Activated CD4-positive, alpha-beta memory T cell treated with anti-CD3 and anti-CD28 coated beads, Interleukin-2, amount 10 ng/mL, durations not matched to agents 7 days and 5 days (primary cell): ENCODE data around the gene CRLF2. TPM values are rescaled to one million over a fixed set of nuclear protein-coding genes. Genes with fewer than 3 reads are reported as not detected.
"Not testable (repeated sequence)": the region's sequence is repeated elsewhere in the genome, so short reads cannot be mapped to it uniquely, and the experiment has no call there.

Experiments used
- CTCF ChIA-PET: fragments of 350-600 bp; sonication (Branson Sonifier 250); formaldehyde crosslinking; loops from one replicate; lab custom pipeline; 2021; ENCODE audit warnings: antibody characterized with exemption, inconsistent platforms; lab: Charles Lee
- POLR2A ChIA-PET: fragments of 350-600 bp; sonication (Branson Sonifier 250); formaldehyde crosslinking; loops from one replicate; lab custom pipeline; 2021; ENCODE audit warnings: antibody characterized with exemption; lab: Charles Lee
- DNase-seq: peaks from one replicate; pipeline ENCODE4 v3.0.0-alpha.2; 2020
- H3K27ac Mint-ChIP-seq: one replicate; pipeline ENCODE4 v1.8.0; 2021; ENCODE audit warnings: mild to moderate bottlenecking, mixed read lengths
- H3K27me3 Mint-ChIP-seq: one replicate; pipeline ENCODE4 v1.8.0; 2021; ENCODE audit warnings: mixed read lengths
- H3K36me3 Mint-ChIP-seq: one replicate; pipeline ENCODE4 v1.8.0; 2021; ENCODE audit warnings: low read depth, mixed read lengths
- H3K4me1 Mint-ChIP-seq: one replicate; pipeline ENCODE4 v1.8.0; 2021; ENCODE audit warnings: mixed read lengths
- H3K4me3 Mint-ChIP-seq: one replicate; pipeline ENCODE4 v1.8.0; 2021; ENCODE audit warnings: mild to moderate bottlenecking, mixed read lengths
- H3K9me3 Mint-ChIP-seq: one replicate; pipeline ENCODE4 v1.8.0; 2021; ENCODE audit warnings: mixed read lengths
- total RNA-seq, 2 experiments: library from RNA; stranded (reverse); gene quantifications; one replicate each; pipeline ENCODE4 v1.2.3, GENCODE V29; 2021

CRLF2 gene
- total RNA-seq, 2 experiments from 2014 or later: 5.9 to 6.8 TPM

DNA sequence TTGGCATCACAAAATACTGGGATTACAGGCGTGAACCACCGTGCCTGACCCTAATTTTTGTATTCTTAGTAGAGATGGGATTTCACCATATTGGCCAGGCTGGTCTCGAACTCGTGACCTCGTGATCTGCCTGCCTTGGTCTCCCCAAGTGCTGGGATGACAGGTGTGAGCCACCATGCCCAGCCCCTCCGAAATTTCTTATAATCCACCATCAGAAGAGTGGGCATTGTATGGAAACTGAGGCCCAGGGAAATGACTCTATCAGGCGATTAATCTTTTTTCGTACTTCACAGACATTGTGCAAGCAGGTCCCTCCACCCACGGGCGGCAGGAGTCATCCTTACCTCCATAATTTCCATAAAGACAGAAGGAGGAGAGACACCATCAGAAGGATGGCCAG is 16.0 kb downstream of the CRLF2 start:
- CTCF ChIA-PET: no interaction called here
- DNase-seq: peak; percentile 7
- no peak overlapping the region for H3K4me3 Mint-ChIP-seq

DNA sequence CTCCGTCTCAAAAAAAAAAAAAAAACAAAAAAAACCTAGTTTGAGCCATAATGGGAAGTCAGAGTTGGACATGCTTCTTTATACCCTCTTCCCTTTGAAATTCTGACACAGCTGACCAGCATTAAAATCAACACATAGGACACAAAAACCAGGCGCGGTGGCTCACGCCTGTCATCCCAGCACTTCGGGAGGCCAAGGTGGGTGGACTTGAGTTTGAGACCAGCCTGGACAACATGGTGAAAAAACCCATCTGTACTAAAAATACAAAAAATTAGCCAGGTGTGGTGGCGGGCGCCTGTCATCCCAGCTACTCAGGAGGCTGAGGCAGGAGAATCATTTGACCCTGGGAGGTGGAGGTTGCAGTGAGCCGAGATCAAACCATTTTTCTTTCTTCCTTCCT is 20.3 kb downstream of the CRLF2 start:
- H3K36me3 Mint-ChIP-seq, POLR2A ChIA-PET, H3K9me3 Mint-ChIP-seq, CTCF ChIA-PET, H3K27ac Mint-ChIP-seq, H3K27me3 Mint-ChIP-seq, H3K4me1 Mint-ChIP-seq, DNase-seq, H3K4me3 Mint-ChIP-seq: not testable (repeated sequence)

More for the DNA sequence above, 16.0 kb downstream of the CRLF2 start:
- Mint-ChIP-seq H3K27ac (no peak overlapping the region), H3K36me3 (no peaks in the 10 kb centered on the region), H3K9me3 (no peaks in the 10 kb centered on the region), H3K27me3 (no peaks in the 10 kb centered on the region), H3K4me1 (no peaks in the 10 kb centered on the region)
- POLR2A ChIA-PET: no interaction called here

DNA sequence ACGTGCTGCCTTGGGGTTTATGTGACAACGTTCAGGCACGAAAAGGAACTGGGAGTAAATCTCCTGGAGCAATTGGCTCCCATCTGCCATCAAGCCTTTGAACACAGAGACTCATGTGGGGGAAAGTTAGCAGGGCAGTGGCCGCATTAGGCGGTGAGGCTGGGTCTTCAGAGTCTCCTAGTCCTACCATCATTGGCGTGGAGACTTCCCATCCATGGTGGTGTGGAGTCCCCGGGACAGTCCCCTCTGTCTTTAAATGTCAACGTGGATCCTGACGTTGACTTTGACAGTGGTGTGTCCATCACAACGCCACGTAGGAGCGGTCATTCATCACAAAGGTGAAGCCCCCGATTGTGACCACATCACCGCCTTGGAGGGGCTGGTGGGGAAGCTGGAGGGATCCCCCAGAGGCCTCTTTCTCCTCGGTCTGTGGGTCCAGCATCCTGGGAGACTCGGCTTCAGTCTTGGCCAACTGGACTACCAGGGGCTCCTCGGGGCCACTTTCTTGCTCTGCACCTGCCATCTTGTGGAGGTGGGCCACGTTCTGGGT is 21.8 kb downstream of the CRLF2 start:
- Mint-ChIP-seq H3K4me1 (no peaks in the 10 kb centered on the region), H3K4me3 (no peak overlapping the region), H3K27ac (no peak overlapping the region), H3K9me3 (no peaks in the 10 kb centered on the region), H3K27me3 (no peaks in the 10 kb centered on the region), H3K36me3 (peaks cover 3% of the 10 kb centered on the region)
- DNase-seq: no peak
- ChIA-PET CTCF (no interaction called here), POLR2A (no interaction called here)

DNA sequence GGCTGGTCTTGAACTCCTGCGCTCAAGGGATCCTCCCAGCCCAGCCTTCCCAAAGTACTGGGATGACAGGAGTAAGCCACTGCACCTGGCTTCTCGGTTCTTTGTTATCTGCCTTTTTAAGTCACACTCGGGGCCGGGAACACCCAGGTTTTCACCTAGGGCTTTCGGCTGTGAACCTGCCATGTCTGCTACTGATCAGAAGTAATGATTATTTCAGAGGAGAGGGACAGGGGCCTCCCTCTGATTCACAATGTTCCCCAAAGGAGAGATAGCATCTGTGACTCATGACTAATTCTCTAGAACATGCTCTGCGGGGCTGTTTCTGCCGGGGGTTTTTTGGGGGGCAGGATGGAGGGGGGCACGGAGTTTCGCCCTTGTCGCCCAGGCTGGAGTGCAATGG is 26.9 kb downstream of the CRLF2 start:
- Mint-ChIP-seq H3K27me3 (no peaks in the 10 kb centered on the region), H3K4me3 (no peak overlapping the region), H3K27ac (no peak overlapping the region), H3K4me1 (peaks cover 5% of the 10 kb centered on the region), H3K36me3 (peaks cover 3% of the 10 kb centered on the region), H3K9me3 (no peaks in the 10 kb centered on the region)
- DNase-seq: no peak
- CTCF ChIA-PET: no interaction called here
- POLR2A ChIA-PET: no interaction called here

- Mint-ChIP-seq H3K27me3 (no peaks in the 10 kb centered on the region), H3K4me1 (peaks cover 5% of the 10 kb centered on the region), H3K9me3 (no peaks in the 10 kb centered on the region), H3K27ac (no peak overlapping the region), H3K4me3 (no peak overlapping the region), H3K36me3 (no peaks in the 10 kb centered on the region)
- POLR2A ChIA-PET: no interaction called here
- no peak for DNase-seq
- CTCF ChIA-PET: no interaction called here
Measured at GRCh38 chrX:1182211-1182610, 30.2 kb downstream of the CRLF2 start.

- H3K27me3 Mint-ChIP-seq, H3K9me3 Mint-ChIP-seq, H3K4me3 Mint-ChIP-seq, POLR2A ChIA-PET, H3K36me3 Mint-ChIP-seq, H3K27ac Mint-ChIP-seq, CTCF ChIA-PET, H3K4me1 Mint-ChIP-seq: not testable (repeated sequence)
- peak; percentile 8 for DNase-seq
Measured at GRCh38 chrX:1181661-1182060, 30.8 kb downstream of the CRLF2 start.

DNA sequence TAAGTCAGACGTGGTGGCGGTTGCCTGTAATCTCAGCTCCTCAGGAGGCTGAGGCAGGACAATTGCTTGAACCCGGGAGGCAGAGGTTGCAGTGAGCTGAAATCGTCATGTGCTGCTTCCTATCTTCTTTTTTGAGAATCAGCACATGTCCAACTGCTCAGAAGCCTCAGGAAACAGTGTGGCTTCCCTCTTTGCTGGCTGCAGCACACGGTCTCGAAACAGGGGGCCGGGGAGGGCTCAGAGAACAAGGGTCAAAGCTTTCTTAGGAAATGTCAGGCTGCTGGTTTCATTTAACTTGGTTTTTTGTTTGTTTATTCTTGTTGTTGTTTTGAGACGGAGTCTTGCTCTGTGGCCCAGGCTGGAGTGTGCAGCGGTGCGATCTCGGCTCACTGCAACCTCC is 31.3 kb downstream of the CRLF2 start:
- no peaks in the 10 kb centered on the region for H3K27me3 Mint-ChIP-seq
- H3K4me3 Mint-ChIP-seq: no peak overlapping the region
- no peaks in the 10 kb centered on the region for H3K9me3 Mint-ChIP-seq
- ChIA-PET POLR2A (no interaction called here), CTCF (no interaction called here)
- peaks cover 5% of the 10 kb centered on the region for H3K4me1 Mint-ChIP-seq
- peak; percentile 9 for DNase-seq
- no peak overlapping the region for H3K27ac Mint-ChIP-seq
- no peaks in the 10 kb centered on the region for H3K36me3 Mint-ChIP-seq

DNA sequence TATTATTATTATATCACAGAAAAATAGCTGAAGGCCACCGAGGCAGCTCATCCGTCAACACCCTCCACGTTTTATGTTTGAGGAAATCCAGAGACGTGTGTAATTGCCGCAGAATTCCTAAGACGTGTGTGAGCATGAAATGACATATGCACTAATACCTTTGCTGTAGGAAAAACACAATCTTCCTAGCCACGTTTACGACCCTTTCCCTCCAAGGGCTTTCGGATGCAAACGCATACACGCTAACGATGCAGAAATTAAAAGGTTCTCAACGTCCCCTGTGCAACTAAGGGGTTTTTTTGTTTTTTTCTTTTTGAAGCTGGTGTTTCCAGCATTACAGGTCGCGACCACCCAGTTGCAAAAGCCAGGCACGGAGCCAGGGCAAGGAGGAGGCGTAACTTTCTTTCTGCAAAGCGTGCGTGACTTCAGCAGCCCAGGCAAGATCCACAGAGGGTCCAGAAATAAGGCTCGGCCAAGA is 33.8 kb downstream of the CRLF2 start:
- no peaks in the 10 kb centered on the region for H3K4me1 Mint-ChIP-seq
- H3K27ac Mint-ChIP-seq: no peak overlapping the region
- DNase-seq: peak; percentile 30
- no peaks in the 10 kb centered on the region for H3K27me3 Mint-ChIP-seq
- no peaks in the 10 kb centered on the region for H3K36me3 Mint-ChIP-seq
- H3K9me3 Mint-ChIP-seq: no peaks in the 10 kb centered on the region
- no peak overlapping the region for H3K4me3 Mint-ChIP-seq
- CTCF ChIA-PET: no interaction called here
- POLR2A ChIA-PET: no interaction called here

DNA sequence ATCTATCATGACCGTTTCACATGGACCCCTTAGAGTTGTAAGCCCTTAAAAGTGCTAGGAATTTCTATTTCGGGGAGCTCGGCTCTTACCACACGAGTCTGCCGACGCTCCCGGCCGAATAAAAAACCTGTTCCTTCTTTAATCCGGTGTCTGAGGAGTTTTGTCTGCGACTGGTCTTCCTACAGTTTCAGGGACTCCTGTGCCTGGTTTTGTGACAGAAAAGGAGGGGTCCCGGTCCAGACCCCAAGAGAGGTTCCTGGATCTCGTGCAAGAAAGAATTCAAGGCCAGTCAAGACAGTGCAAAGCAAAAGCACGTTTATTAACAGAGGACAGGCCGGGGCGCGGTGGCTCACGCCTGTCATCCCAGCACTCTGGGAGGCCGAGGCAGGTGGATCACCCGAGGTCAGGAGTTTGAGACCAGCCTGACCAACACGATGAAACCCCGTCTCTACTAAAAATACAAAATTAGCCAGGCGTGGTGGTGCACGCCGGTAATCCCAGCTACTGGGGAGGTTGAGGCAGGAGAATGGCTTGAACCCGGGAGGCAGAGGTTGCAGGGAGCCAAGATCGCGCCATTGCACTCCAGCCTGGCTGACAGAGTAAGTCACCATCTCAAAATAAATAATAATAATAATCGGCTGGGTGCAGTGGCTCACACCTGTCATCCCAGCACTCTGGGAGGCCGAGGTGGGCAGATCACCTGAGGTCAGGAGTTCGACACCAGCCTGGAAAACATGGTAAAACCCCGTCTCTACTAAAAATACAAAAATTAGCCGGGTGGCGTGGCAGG is 35.7 kb downstream of the CRLF2 start:
- H3K9me3 Mint-ChIP-seq, CTCF ChIA-PET, H3K27me3 Mint-ChIP-seq, H3K4me1 Mint-ChIP-seq, H3K27ac Mint-ChIP-seq, H3K4me3 Mint-ChIP-seq, POLR2A ChIA-PET, H3K36me3 Mint-ChIP-seq: not testable (repeated sequence)
- peak; percentile 39 for DNase-seq

GRCh38 chrX:1174609-1175545 is 37.6 kb downstream of the CRLF2 start:
- H3K36me3 Mint-ChIP-seq, H3K27me3 Mint-ChIP-seq, H3K4me1 Mint-ChIP-seq, H3K4me3 Mint-ChIP-seq, CTCF ChIA-PET, H3K9me3 Mint-ChIP-seq, H3K27ac Mint-ChIP-seq, DNase-seq, POLR2A ChIA-PET: not testable (repeated sequence)

DNA sequence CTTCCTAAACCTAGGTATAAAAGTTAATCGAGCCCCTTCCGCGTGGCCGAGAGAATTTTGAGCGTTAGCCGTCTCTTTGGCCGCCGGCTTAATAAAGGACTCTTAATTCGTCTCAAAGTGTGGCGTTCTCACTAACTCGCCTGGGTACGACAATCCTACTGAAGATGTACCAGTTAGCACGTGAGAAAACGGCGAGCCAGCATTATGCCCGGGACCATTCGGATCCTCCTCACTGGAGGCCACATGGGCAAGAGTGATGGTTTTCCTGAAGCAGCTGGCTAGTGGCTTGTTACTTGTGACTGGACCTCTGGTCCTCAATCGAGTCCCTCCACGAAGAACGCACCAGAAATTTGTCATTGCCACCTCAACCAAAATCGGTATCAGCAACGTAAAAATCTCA is 39.0 kb downstream of the CRLF2 start:
- H3K4me3 Mint-ChIP-seq, POLR2A ChIA-PET, CTCF ChIA-PET, H3K36me3 Mint-ChIP-seq, DNase-seq, H3K27me3 Mint-ChIP-seq, H3K9me3 Mint-ChIP-seq, H3K27ac Mint-ChIP-seq, H3K4me1 Mint-ChIP-seq: not testable (repeated sequence)

DNA sequence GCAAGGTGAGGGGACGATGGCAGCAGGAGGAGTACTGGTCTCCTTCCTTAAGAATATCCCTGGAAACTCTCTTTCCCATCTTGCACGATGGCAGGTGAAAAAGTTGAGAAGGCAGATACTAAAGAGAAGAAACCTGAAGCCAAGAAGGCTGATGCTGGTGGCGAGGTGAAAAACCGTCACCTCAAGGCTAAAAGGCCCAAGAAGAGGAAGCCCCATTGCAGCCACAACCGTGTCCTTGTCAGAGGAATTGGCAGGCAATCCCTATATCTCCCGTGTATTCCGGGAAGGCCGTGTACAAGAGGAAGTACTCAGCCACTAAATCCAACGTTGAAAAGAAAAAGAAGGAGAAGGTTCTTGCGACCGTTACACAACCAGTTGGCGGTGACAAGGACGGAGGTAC is 40.0 kb downstream of the CRLF2 start:
- no peak for DNase-seq
- Mint-ChIP-seq H3K27ac (no peak overlapping the region), H3K4me3 (no peak overlapping the region), H3K36me3 (no peaks in the 10 kb centered on the region), H3K4me1 (peaks cover 4% of the 10 kb centered on the region), H3K9me3 (no peaks in the 10 kb centered on the region), H3K27me3 (peaks cover 2% of the 10 kb centered on the region)
- CTCF ChIA-PET: no interaction called here
- POLR2A ChIA-PET: no interaction called here

DNA sequence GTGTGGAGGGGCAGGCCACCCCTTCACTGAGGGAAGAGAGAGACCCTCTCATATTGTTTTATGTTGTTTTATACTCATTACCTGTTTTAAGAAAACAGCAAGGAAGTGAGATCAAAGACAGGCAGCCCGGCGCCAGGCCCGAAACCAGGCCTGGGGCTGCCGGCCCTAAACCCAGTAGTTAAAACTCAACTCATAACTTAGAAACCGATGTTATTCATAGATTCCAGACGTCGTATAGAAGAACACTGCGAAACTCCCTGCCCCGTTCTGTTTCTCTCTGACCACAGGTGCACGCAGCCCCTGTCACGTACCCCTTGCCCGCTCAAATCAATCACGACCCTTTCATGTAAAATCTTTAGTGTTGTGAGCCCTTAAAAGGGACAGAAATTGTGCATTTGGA is 40.5 kb downstream of the CRLF2 start:
- H3K36me3 Mint-ChIP-seq, H3K27ac Mint-ChIP-seq, H3K27me3 Mint-ChIP-seq, H3K9me3 Mint-ChIP-seq, CTCF ChIA-PET, DNase-seq, H3K4me1 Mint-ChIP-seq, H3K4me3 Mint-ChIP-seq, POLR2A ChIA-PET: not testable (repeated sequence)
